A673 (cell line): ENCODE data around the gene ATG14. TPM values are rescaled to one million over a fixed set of nuclear protein-coding genes. Genes with fewer than 3 reads are reported as not detected.
"Not testable (repeated sequence)": the region's sequence is repeated elsewhere in the genome, so short reads cannot be mapped to it uniquely, and the experiment has no call there.

Source experiments
- BruUV-seq: library from RNA; stranded (reverse); fragments of 400-500 nt; replicated peaks from 2 replicates; lab custom pipeline; 2021; lab: Mats Ljungman, UMichigan
- CTCF ChIA-PET: fragments of 300-600 bp; sonication (Branson Sonifier 250); formaldehyde crosslinking; loops from one replicate; lab custom pipeline; 2022; ENCODE audit warnings: antibody characterized with exemption; lab: Charles Lee
- POLR2A ChIA-PET: fragments of 300-600 bp; sonication (Branson Sonifier 250); formaldehyde crosslinking; loops from one replicate; lab custom pipeline; 2022; ENCODE audit warnings: antibody characterized with exemption; ENCODE audit not compliant: low non-redundant PET; lab: Charles Lee
- DNase-seq: peaks from one replicate; pipeline ENCODE4 v3.0.0-alpha.2; 2015; ENCODE audit warnings: low spot score
- H3K27ac ChIP-seq: fragments of 200-600 bp; sonication (generic); 2 replicates; pipeline ENCODE4 v1.5.1; 2016; ENCODE audit warnings: mixed run types, low read depth, mild to moderate bottlenecking, mixed read lengths, antibody characterized with exemption, low read length; ENCODE audit not compliant: poor library complexity, severe bottlenecking
- H3K27me3 ChIP-seq: fragments of 200-600 bp; sonication (generic); replicated peaks from 2 replicates; pipeline ENCODE4 v1.6.1; 2017; ENCODE audit warnings: mixed run types, low read depth, mild to moderate bottlenecking, mixed read lengths, antibody characterized with exemption, low read length; ENCODE audit not compliant: insufficient read depth, poor library complexity
- H3K36me3 ChIP-seq: fragments of 200-600 bp; sonication (generic); 2 replicates; pipeline ENCODE4 v1.6.1; 2016; ENCODE audit warnings: mixed run types, mild to moderate bottlenecking, mixed read lengths, antibody characterized with exemption, low read length; ENCODE audit not compliant: insufficient read depth, poor library complexity, severe bottlenecking
- H3K4me1 ChIP-seq: fragments of 200-600 bp; sonication (generic); 2 replicates; pipeline ENCODE4 v1.6.1; 2017; ENCODE audit warnings: mixed run types, mild to moderate bottlenecking, mixed read lengths, antibody characterized with exemption, low read length; ENCODE audit not compliant: insufficient read depth, poor library complexity, severe bottlenecking
- H3K4me3 ChIP-seq: fragments of 200-600 bp; sonication (generic); 2 replicates; pipeline ENCODE4 v1.5.1; 2016; ENCODE audit warnings: low read depth, mixed run types, mild to moderate bottlenecking, mixed read lengths, low read length; ENCODE audit not compliant: poor library complexity, severe bottlenecking
- H3K9me3 ChIP-seq: fragments of 200-600 bp; sonication (generic); 2 replicates; pipeline ENCODE4 v1.6.1; 2016; ENCODE audit warnings: mixed run types, low read depth, mild to moderate bottlenecking, mixed read lengths, antibody characterized with exemption, low read length; ENCODE audit not compliant: poor library complexity, severe bottlenecking
- EZH2 ChIP-seq: fragments of 200-600 bp; sonication (generic); IDR thresholded peaks from 2 replicates; pipeline ENCODE4 v1.6.1; 2017; ENCODE audit warnings: borderline replicate concordance, low read depth, mild to moderate bottlenecking, mixed read lengths, antibody characterized with exemption, low read length; ENCODE audit not compliant: poor library complexity, severe bottlenecking
- intact Hi-C: fragments of 100-400 bp; cut with micrococcal nuclease; formaldehyde crosslinking; loops from one replicate; pipeline ENCODE4 v1.10.0; 2022; ENCODE audit not compliant: unreplicated experiment
- total RNA-seq: library from RNA; stranded (reverse); gene quantifications from 2 replicates; pipeline ENCODE4 v1.2.3, GENCODE V29; 2021
- TF ChIP-seq, protein P1 (sequence below): fragments of 300-800, 200-600 bp; sonication (generic); conservative IDR thresholded peaks from 2 replicates; pipeline ENCODE4 v1.5.1; 2017; ENCODE audit warnings: low read depth, mild to moderate bottlenecking, antibody characterized with exemption, low read length, moderate library complexity, mixed read lengths

ATG14 gene
- total RNA-seq, 1 experiment from 2014 or later = 10.4 TPM

DNA sequence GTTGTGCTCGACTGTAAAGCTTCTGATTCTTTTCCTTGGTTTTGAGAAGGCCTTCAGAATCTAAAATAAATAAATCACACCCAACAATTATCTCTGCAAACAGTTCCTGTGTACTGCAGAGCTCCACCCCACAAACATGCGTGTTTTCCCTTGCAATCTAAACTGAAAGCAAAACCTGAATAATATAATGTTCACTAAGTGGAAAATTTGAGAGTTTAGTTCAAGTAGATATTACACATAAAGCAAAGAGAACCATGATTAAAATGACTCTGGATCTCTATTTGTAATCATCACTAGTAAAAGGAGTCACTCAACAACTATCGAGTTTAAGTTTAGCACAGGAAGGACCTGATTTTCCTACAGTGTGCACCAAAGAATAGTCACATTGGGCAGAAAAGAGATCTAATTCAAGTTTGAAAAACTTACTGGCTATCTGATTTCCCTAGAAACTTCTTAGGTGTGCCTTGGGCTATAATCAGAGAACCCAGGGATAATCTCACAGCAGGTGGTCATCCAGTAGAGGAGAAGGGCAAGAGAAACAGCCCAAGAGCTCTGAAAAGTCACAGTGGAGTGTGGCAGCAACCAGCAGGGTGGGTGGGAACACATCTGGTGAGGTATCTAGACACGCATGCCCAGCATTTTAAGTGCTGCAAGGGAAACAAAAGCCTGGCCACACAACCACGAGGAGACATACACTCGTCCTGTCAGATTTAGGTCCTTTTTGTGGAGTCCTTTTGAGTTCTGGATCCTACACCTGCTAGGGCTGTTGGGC lies 25.4 kb downstream of the ATG14 start:
- no peak overlapping the region for H3K27ac ChIP-seq
- H3K36me3 ChIP-seq = peaks cover 2% of the 10 kb centered on the region
- CTCF ChIA-PET = no interaction called here
- DNase-seq = peak; percentile 10
- H3K27me3 ChIP-seq = no peaks in the 10 kb centered on the region
- no TSS peak for BruUV-seq
- POLR2A ChIA-PET = no interaction called here
- TF ChIP-seq EZH2 = no peak
- TF ChIP-seq, protein P1, sequence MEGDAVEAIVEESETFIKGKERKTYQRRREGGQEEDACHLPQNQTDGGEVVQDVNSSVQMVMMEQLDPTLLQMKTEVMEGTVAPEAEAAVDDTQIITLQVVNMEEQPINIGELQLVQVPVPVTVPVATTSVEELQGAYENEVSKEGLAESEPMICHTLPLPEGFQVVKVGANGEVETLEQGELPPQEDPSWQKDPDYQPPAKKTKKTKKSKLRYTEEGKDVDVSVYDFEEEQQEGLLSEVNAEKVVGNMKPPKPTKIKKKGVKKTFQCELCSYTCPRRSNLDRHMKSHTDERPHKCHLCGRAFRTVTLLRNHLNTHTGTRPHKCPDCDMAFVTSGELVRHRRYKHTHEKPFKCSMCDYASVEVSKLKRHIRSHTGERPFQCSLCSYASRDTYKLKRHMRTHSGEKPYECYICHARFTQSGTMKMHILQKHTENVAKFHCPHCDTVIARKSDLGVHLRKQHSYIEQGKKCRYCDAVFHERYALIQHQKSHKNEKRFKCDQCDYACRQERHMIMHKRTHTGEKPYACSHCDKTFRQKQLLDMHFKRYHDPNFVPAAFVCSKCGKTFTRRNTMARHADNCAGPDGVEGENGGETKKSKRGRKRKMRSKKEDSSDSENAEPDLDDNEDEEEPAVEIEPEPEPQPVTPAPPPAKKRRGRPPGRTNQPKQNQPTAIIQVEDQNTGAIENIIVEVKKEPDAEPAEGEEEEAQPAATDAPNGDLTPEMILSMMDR = no peak
- intact Hi-C loops = no loop called here
- no peaks in the 10 kb centered on the region for H3K4me1 ChIP-seq
- H3K4me3 ChIP-seq = no peak overlapping the region
- H3K9me3 ChIP-seq = no peaks in the 10 kb centered on the region

DNA sequence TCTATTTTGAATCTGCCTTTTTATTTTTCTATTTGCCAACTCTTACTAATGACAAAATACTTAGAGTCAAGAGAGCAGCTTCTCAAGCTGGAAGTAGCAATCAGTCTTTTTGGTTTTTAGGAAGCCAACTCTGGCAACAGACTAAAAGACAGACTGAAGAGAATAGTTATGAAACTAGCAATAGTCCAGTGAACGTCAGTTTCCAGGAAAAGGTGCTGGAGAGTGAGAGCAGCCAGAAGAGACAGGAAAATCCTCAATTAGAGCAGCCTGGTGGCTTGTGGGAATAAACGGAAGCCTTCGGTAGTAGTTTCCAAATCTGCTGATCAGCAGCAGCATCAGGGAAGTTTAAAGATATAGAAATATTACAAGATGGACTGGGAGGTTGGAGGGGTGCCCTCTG lies 27.1 kb downstream of the ATG14 start:
- peaks cover 2% of the 10 kb centered on the region for H3K36me3 ChIP-seq
- no peaks in the 10 kb centered on the region for H3K4me1 ChIP-seq
- CTCF ChIA-PET = no interaction called here
- DNase-seq = no peak
- TF ChIP-seq, protein P1 = no peak
- TF ChIP-seq EZH2 = no peak
- POLR2A ChIA-PET = no interaction called here
- H3K4me3 ChIP-seq = no peak overlapping the region
- no TSS peak for BruUV-seq
- H3K9me3 ChIP-seq = no peaks in the 10 kb centered on the region
- H3K27ac ChIP-seq = no peak overlapping the region
- intact Hi-C loops = no loop called here
- no peaks in the 10 kb centered on the region for H3K27me3 ChIP-seq

DNA sequence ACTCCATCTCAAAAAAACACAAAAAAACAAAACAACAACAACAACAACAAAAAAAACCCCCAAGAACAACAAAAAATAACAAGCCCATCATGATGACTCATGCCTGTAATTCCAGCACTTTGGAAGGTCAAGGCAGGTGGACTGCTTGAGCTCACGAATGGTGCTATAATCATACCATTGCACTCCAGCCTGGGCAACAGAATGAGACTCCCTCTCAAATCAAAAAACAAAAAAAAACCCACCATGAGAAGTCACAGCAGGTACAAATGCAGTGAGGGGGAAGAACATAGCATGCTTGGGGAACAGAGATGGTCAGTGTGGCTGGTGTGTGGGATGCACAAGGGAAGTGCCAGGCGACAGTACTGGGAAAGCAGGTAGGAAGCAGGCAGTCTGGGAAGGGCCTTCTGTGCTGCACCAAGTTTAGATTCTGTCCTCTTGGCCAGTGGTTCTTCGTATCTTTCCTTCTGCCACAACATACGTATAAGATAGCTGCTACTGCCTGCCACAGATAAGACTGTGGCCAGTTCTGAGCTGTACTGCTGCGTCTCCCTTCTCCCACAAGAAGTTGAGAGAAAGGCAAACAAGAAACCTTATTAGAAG lies 28.0 kb downstream of the ATG14 start:
- H3K4me3 ChIP-seq = no peak overlapping the region
- CTCF ChIA-PET = no interaction called here
- H3K4me1 ChIP-seq = no peaks in the 10 kb centered on the region
- no peak for DNase-seq
- no TSS peak for BruUV-seq
- no peaks in the 10 kb centered on the region for H3K9me3 ChIP-seq
- TF ChIP-seq, protein P1 = no peak
- no peak for TF ChIP-seq EZH2
- intact Hi-C loops = no loop called here
- H3K36me3 ChIP-seq = peaks cover 2% of the 10 kb centered on the region
- no peaks in the 10 kb centered on the region for H3K27me3 ChIP-seq
- POLR2A ChIA-PET = no interaction called here
- no peak overlapping the region for H3K27ac ChIP-seq

DNA sequence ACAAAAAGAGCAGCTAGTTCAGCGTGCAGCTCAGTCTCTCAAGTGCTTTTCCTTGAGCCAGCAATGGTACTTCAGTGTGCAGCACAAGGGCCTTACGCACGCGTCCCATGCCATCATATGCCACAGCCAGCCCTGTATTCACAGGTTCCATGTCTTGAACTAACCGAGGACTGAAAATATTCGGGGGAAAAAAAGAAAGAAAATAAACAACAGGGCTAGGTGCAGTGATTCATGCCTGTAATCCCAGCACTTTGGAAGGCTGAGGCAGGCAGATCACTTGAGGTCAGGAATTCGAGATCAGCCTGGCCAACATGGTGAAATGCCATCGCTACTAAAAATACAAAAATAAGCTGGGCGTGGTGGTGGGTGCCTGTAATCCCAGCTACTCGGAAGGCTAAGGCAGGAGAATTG lies 28.6 kb downstream of the ATG14 start:
- H3K4me1 ChIP-seq, H3K9me3 ChIP-seq, H3K36me3 ChIP-seq, CTCF ChIA-PET, H3K27ac ChIP-seq, H3K4me3 ChIP-seq, BruUV-seq, intact Hi-C loops, POLR2A ChIA-PET, DNase-seq, H3K27me3 ChIP-seq: not testable (repeated sequence)
